GM18526 (cell line): ENCODE measurements around the gene ERICH2.

ENCODE experiments used
- POLR2A ChIP-seq: IDR thresholded peaks from 3 replicates; pipeline ENCODE4 v1.6.1; 2011; ENCODE audit not compliant: insufficient read length; ENCODE audit errors: extremely low read depth

ERICH2 gene

GRCh38 chr2:170812710-170813600 lies 42.8 kb downstream of the ERICH2 start:
- no peak for TF ChIP-seq POLR2A

DNA sequence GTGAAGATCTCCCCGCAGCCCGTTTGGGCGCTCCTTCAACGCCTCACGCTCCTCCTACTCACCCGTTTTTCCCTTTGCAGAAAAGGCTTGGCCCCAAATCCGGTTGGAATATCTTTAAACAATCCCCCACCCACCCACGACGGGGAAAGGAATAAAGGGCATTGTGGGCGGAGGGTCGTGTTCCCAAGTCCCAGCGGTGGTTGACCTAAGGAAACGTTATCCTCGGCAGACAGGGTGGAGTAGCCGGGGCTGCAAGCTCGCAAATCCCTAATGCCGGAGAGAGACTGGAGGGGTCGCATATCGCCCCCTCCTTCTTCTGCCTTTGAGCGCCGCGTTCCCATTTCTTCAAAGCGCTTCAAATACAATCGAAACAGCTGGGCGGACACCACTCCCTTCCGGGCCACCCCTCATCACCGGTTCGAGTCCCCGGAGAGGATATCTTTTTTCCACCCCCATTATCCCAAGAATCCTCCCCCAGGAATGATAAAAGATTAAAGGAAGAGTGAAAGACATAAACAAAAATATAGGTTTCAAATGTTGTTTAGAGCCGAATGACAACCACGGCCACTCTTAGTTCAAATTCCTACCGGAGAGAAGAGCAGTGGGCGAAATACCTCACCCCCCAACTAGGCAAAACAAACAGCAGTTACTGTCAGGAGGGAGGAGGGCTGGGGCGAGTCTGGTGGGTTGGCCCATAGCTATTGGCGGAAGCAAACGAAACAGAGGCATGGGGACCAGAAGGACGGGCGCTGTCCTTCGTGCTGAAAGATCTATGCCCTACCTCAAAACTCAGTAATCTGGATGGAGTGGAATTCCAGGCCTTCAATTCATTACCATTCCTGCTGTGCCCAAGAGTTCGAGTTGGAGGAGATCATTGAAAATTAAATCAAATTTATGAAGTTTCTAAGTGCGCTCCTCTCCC lies 43.7 kb downstream of the ERICH2 start:
- TF ChIP-seq POLR2A: no peak

DNA sequence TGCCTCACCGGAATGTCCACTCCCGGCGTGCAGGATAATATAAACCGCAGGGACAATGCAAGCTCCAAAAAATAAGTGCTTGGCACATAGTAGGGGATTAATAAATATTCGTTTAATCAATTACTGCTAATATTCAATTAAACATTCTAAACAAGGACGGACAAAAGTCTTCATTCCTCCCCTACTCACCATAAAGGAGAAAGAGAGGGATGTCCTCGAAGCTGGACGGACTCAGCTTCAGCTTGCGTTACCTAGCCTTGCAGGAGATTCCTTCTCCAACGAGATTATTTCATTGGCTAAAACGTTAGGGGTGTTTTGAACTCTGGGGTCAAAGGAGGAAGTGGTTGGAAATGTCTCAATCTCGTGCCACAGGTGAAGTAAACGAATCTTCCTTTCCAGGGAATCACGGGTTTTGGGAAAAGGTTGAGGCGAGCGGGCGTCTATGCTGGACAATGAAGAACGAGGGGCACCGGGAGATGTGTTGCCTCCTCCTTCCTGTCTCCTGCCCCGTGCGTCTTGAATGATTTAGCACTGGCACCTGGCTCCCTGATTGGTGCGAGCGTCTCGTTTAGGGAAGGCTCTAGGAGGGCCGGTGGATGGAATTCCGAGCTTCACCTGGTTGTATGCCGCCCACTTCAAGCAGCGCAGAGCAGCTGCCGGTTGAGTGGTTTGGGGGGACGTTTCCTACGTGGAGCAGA lies 44.5 kb downstream of the ERICH2 start:
- no peak for TF ChIP-seq POLR2A

GRCh38 chr2:170815311-170815710 lies 45.1 kb downstream of the ERICH2 start:
- no peak for TF ChIP-seq POLR2A

DNA sequence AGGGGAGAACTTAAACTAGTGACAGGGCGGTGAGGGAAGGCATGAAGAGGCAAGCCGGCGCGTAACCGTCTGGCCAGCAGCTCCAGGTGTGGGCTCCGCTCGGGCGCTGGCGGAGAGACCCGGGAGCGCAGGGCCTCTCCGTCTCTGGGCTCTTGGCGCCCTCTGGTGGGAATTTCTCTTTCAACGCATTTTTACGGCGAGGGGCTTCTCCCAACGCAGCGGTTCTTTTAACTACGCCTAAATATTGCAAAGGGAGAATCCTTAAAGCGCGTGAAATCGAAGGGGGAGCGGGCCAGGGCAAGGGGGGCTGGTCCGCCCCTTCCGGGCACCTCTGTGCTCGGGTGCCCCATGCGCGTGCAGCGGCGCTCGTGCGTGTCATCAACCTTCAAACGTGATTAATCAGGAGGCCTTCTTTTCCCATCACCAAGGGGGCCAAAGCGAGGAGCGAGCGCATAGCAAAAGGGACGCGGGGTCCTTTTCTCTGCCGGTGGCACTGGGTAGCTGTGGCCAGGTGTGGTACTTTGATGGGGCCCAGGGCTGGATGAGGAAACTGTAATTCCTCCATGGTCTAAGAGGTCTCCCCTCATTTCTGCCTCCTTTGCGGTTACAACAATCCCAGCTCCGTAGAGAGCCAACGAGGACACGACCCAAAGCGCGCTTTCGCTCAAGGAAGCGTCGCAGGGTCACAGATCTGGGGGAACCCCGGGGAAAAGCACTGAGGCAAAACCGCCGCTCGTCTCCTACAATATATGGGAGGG lies 45.7 kb downstream of the ERICH2 start:
- TF ChIP-seq POLR2A: no peak

DNA sequence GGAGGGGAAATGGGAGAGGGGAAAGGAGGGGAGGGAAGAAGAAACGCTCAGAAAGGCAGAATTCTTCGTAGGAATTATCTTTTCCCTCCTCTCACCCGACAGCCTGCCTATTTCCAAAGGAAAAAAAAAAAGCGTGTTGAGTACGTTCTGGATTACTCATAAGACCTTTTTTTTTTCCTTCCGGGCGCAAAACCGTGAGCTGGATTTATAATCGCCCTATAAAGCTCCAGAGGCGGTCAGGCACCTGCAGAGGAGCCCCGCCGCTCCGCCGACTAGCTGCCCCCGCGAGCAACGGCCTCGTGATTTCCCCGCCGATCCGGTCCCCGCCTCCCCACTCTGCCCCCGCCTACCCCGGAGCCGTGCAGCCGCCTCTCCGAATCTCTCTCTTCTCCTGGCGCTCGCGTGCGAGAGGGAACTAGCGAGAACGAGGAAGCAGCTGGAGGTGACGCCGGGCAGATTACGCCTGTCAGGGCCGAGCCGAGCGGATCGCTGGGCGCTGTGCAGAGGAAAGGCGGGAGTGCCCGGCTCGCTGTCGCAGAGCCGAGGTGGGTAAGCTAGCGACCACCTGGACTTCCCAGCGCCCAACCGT lies 46.4 kb downstream of the ERICH2 start, which contains the start of gene GAD1:
GAD1 (plus strand) TSS at position 384 of the 589 bp plus-strand sequence. CDS start 1,705 bp downstream, outside the sequence.
- TF ChIP-seq POLR2A: no peak

DNA sequence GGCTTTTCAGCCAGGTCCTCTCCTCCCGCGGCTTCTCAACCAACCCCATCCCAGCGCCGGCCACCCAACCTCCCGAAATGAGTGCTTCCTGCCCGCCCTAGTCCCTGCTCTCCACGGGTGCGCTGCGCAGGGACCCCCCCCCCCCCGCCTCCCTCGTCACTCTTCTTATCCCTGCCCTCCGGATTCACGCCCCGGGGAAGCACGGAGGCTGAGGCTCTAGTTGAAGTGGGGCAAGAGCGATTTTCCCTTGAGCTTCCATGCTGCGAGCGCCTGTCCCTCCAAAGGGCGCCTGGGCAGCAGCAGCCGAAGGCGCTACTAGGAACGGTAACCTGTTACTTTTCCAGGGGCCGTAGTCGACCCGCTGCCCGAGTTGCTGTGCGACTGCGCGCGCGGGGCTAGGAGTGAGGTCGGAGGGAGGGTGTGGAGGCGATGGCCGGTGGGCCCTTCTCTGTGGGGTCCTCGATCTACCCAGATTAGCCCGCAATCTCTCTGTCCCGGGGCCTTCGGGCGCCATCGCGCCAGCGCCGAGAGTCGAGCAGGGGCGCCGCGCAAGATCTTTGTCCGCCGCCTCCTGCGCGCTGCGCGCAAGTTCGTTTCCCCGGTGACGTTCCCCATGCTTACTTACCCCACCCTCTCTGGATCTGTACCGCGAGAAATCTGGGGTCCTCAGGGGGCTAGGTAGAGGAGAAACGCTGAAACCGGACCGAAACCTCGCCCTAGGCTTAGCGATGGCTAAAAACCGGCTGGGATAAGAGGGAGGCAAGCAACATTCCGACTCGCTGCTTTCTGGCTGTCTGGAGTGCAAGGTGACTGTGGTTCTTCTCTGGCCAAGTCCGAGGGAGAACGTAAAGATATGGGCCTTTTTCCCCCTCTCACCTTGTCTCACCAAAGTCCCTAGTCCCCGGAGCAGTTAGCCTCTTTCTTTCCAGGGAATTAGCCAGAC lies 47.2 kb downstream of the ERICH2 start:
- TF ChIP-seq POLR2A: no peak

DNA sequence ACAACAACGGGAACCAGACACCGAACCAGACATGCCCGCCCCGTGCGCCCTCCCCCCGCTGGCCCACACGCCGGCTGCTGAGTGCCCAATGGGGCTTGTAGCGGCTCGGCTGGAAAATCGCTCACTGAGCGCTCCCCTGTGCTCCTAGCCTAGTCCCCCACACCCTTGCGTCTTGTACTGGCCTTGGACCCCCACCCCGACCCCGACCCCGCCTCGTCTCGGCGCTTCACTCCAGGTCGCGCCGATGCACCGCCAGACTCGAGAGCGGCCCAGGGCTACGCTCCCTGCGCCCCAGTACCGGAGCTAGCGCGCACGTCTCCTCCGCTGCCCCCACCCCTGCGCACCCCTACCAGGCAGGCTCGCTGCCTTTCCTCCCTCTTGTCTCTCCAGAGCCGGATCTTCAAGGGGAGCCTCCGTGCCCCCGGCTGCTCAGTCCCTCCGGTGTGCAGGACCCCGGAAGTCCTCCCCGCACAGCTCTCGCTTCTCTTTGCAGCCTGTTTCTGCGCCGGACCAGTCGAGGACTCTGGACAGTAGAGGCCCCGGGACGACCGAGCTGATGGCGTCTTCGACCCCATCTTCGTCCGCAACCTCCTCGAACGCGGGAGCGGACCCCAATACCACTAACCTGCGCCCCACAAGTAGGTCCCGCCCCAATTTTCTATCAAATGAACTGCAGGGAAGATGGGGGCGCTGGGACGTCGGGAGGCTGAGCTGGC lies 48.0 kb downstream of the ERICH2 start:
- no peak for TF ChIP-seq POLR2A

DNA sequence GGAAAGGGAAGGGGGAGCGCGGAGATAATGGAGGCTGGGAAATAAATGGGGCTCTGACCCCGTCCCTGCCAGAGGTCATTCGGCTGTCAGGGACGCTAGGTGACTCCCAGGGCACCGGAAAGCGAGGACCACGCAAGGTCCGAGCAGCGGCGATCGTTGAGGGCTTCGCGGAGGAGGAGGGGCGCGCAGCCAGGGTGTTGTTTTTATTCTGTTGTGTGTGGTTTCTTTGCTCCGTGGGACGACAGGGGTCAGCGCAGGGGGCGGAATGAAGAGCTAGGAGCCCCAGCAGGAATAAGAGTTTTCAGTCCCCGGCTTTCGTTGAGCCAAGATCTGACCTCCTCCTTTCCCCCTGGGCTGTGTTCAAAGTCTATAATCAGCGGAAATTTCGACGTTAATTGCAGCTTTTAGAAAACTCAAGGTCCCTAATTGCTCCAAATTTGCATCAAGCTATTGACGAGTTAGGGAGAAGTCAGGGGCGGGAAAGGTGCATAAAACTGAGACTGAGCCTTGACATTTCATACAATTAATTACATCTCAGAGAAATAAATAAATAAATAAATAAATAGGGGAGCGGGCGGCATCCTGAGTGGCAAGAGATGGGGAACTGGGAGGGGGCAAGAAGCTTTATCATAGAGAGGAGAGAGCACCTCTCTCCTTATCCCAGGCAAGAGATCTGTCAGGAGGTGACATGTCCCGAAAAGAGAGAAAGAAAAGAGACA lies 48.7 kb downstream of the ERICH2 start:
- TF ChIP-seq POLR2A: no peak

GRCh38 chr2:170819680-170820664 lies 49.8 kb downstream of the ERICH2 start:
- no peak for TF ChIP-seq POLR2A

DNA sequence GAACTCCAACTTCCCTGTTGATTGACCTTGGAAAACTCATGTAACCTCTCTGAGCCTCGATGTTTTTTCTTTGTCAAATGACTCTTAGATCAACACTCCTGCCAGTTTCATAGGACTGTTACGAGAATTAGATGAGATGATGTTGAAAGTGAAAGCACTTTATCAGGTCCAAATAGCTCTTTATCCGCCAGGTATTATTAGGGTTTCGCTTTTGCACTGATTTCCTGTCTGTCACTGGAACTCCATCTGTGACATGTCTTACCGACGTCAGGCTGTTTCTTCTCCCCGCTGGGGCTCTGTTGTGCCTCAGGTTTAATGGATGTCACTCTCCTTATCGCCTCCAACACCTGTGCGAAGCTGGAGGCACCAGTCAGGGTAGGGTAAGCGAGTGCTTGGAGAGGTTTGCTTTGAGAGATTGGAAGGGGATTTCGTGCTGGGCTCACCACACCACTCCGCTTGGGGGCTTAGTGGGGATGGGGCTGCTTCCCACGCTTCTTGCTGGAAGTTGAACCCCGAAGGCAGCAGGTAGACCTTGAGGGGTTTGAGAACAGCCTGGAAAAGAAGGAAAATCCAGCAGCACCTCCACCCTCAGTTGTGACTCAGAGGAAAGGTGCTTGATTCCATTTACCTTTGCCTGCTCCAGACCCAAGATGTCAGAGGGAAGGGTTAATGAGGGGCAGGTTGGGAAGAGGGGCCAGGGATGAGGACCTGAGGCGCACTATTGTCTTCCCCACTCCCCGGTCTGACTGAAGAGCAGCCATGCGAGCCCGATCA lies 50.8 kb downstream of the ERICH2 start:
- TF ChIP-seq POLR2A: no peak
